Upper lobe of left lung (tissue), 4 donors: ENCODE results near the gene CASR.

Source experiments
- EP300 ChIP-seq, 4 donors: sonication (generic); formaldehyde crosslinking; IDR thresholded peaks; one replicate each; pipeline ENCODE4 v1.5.1; 2017; ENCODE audit warnings: antibody characterized with exemption in 4 of 4, control low read depth in 2 of 4
- TF ChIP-seq, protein P1 (sequence below), 6 experiments: fragments of 450-650 bp in 4 of 6; fragments of 200-600 bp in 2 of 6; sonication (generic) in 2 of 6; IDR thresholded peaks; one replicate each; pipeline ENCODE4 v1.5.1; 2016 to 2019; ENCODE audit warnings: antibody characterized with exemption in 6 of 6

DNA sequence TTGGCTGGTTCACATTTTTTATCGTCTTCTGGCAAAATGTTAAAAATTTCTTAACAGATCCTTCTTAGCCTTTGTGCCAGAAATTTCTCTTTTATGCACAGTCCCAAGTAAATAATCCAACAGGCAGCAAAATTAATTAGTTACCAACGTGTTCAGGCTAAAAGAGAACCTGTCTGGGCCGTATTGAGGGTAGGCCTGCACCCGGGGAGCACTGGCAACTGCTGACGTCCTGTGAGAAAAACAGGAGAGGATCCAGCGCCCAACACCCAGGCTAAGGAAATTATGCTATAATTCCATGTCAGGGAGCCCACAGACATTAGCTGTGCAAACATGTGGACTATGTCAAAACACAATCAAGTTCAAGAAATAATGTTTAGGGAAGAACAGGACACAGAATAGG is 110.9 kb downstream of the CASR start:
- TF ChIP-seq, protein P1, sequence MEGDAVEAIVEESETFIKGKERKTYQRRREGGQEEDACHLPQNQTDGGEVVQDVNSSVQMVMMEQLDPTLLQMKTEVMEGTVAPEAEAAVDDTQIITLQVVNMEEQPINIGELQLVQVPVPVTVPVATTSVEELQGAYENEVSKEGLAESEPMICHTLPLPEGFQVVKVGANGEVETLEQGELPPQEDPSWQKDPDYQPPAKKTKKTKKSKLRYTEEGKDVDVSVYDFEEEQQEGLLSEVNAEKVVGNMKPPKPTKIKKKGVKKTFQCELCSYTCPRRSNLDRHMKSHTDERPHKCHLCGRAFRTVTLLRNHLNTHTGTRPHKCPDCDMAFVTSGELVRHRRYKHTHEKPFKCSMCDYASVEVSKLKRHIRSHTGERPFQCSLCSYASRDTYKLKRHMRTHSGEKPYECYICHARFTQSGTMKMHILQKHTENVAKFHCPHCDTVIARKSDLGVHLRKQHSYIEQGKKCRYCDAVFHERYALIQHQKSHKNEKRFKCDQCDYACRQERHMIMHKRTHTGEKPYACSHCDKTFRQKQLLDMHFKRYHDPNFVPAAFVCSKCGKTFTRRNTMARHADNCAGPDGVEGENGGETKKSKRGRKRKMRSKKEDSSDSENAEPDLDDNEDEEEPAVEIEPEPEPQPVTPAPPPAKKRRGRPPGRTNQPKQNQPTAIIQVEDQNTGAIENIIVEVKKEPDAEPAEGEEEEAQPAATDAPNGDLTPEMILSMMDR (IDR thresholded peaks at IDR 0.05): no peak
- no peak for TF ChIP-seq EP300 (IDR thresholded peaks at IDR 0.05)
